Activated naive CD4-positive, alpha-beta T cell treated with Interleukin-2 at 50 U/mL for 16 hours (primary cell): ENCODE data around the gene IFNGR1.
"Not testable (repeated sequence)": the region's sequence is repeated elsewhere in the genome, so short reads cannot be mapped to it uniquely, and the experiment has no call there.

ENCODE experiments used
- DNase-seq: peaks from one replicate; pipeline ENCODE4 v3.0.0-alpha.2; 2020

IFNGR1 gene

GRCh38 chr6:137218917-137219663 lies at the start of gene IFNGR1:
IFNGR1 (minus strand) TSS chr6:137219385; CDS start chr6:137219327, 58 bp downstream.
- DNase-seq: peak; percentile 95

- no peak for DNase-seq
Observed at GRCh38 chr6:137268911-137269310, 49.7 kb upstream of the IFNGR1 start.

- no peak for DNase-seq
Observed at GRCh38 chr6:137266309-137266586, 47.1 kb upstream of the IFNGR1 start.

- DNase-seq: no peak
Observed at GRCh38 chr6:137265561-137266308, 46.5 kb upstream of the IFNGR1 start.

- DNase-seq: no peak
Observed at GRCh38 chr6:137264311-137265075, 45.3 kb upstream of the IFNGR1 start.

GRCh38 chr6:137261761-137262160 lies 42.6 kb upstream of the IFNGR1 start:
- no peak for DNase-seq

GRCh38 chr6:137261361-137261760 lies 42.2 kb upstream of the IFNGR1 start:
- no peak for DNase-seq

GRCh38 chr6:137260217-137260616 lies 41.0 kb upstream of the IFNGR1 start:
- DNase-seq: no peak

- no peak for DNase-seq
Observed at GRCh38 chr6:137259349-137259748, 40.2 kb upstream of the IFNGR1 start.

GRCh38 chr6:137258170-137258569 lies 39.0 kb upstream of the IFNGR1 start:
- no peak for DNase-seq

- no peak for DNase-seq
Observed at GRCh38 chr6:137256350-137257103, 37.3 kb upstream of the IFNGR1 start.

- DNase-seq: no peak
Observed at GRCh38 chr6:137254966-137255365, 35.8 kb upstream of the IFNGR1 start.

GRCh38 chr6:137254430-137254829 lies 35.2 kb upstream of the IFNGR1 start:
- DNase-seq: not testable (repeated sequence)

- DNase-seq: no peak
Observed at GRCh38 chr6:137248702-137249101, 29.5 kb upstream of the IFNGR1 start.

- DNase-seq: no peak
Observed at GRCh38 chr6:137247724-137248123, 28.5 kb upstream of the IFNGR1 start.

GRCh38 chr6:137246791-137247202 lies 27.6 kb upstream of the IFNGR1 start:
- DNase-seq: no peak

- no peak for DNase-seq
Observed at GRCh38 chr6:137246164-137246563, 27.0 kb upstream of the IFNGR1 start.

GRCh38 chr6:137241481-137242038 lies 22.4 kb upstream of the IFNGR1 start:
- DNase-seq: no peak

- no peak for DNase-seq
Observed at GRCh38 chr6:137240168-137240567, 21.0 kb upstream of the IFNGR1 start.

GRCh38 chr6:137237413-137238170 lies 18.4 kb upstream of the IFNGR1 start:
- DNase-seq: no peak

GRCh38 chr6:137236581-137237355 lies 17.6 kb upstream of the IFNGR1 start:
- DNase-seq: no peak
